ENCODE data around the gene ZNF280D. TPM values are rescaled to one million over a fixed set of nuclear protein-coding genes. Genes with fewer than 3 reads are reported as not detected.
"Not testable (repeated sequence)": the region's sequence is repeated elsewhere in the genome, so short reads cannot be mapped to it uniquely, and the experiment has no call there.

Gene ZNF280D
- 10 to 100 TPM; 22.4 to 79.2 (median 43.3) TPM for total RNA-seq

- in situ Hi-C loops (cut with MboI; ENCODE audit: low pct_ligation_motif_present in 1 of 4, low pct_unique_long_range_greater_than_20kb in 1 of 4, low sequenced_read_pairs in 3 of 4): no loop called here
- peak; percentile 42 to 54 (median 49) for TF ChIP-seq POLR2AphosphoS5 (IDR thresholded peaks at IDR 0.05)
- TF ChIP-seq CTCF (IDR thresholded peaks at IDR 0.05): no peak
- TF ChIP-seq EP300 (IDR thresholded peaks at IDR 0.05; ENCODE audit: low read depth): no peak
- TF ChIP-seq POLR2A (IDR thresholded peaks at IDR 0.05): peak; percentile 50
- Histone ChIP-seq H3K27ac (peak within 1 kb of the TSS; percentile 96 to 99 (median 98)), H3K4me3 (peak within 1 kb of the TSS; percentile 41 to 98 (median 76)), H3K4me1 (peaks cover 0 to 68% (median 30%) of the 10 kb centered on the region in 4 donors), H3K27me3 (no peaks in the 10 kb centered on the region), H3K36me3 (no peaks in the 10 kb centered on the region), H3K9me3 (no peaks in the 10 kb centered on the region)
- intact Hi-C loops (cut with DNase I; ENCODE audit: low total_unique reads): no loop called here
- peak; percentile 91 for DNase-seq
- WGBS, 2 donors (ENCODE audit: low coverage in 1 of 2): 11 to 91% methylated on average over 4 to 72 of the region's 101 CpGs
These were observed at the start of gene ZNF280D for GRCh38 chr15:56733136-56734012. Gene ZNF280D, minus strand, starts transcription at chr15:56733509. Its CDS starts 26,400 bp downstream, at chr15:56707109.

GRCh38 chr15:56782306-56782705 lies 49.0 kb upstream of the ZNF280D start:
- in situ Hi-C loops (cut with MboI; ENCODE audit: low pct_ligation_motif_present in 1 of 4, low pct_unique_long_range_greater_than_20kb in 1 of 4, low sequenced_read_pairs in 3 of 4) (no loop called here), intact Hi-C loops (cut with DNase I; ENCODE audit: low total_unique reads) (no loop called here)
- WGBS, 2 donors (ENCODE audit: low coverage in 1 of 2): 88 to 91% methylated on average over 7 to 8 of the region's 8 CpGs
- no peak overlapping the region for H3K27ac ChIP-seq
- no peak overlapping the region for H3K4me3 ChIP-seq
- no peaks in the 10 kb centered on the region for H3K9me3 ChIP-seq
- no peaks in the 10 kb centered on the region for H3K27me3 ChIP-seq
- no peaks in the 10 kb centered on the region for H3K4me1 ChIP-seq
- no peak for DNase-seq
- no peaks in the 10 kb centered on the region for H3K36me3 ChIP-seq
- no peak for TF ChIP-seq CTCF (IDR thresholded peaks at IDR 0.05)
- no peak for TF ChIP-seq EP300 (IDR thresholded peaks at IDR 0.05; ENCODE audit: low read depth)
- TF ChIP-seq POLR2A (IDR thresholded peaks at IDR 0.05): no peak
- no peak for TF ChIP-seq POLR2AphosphoS5 (IDR thresholded peaks at IDR 0.05)

- in situ Hi-C loops (cut with MboI; ENCODE audit: low pct_ligation_motif_present in 1 of 4, low pct_unique_long_range_greater_than_20kb in 1 of 4, low sequenced_read_pairs in 3 of 4) (no loop called here), intact Hi-C loops (cut with DNase I; ENCODE audit: low total_unique reads) (no loop called here)
- no peak for TF ChIP-seq CTCF (IDR thresholded peaks at IDR 0.05)
- TF ChIP-seq POLR2A (IDR thresholded peaks at IDR 0.05): no peak
- TF ChIP-seq EP300 (IDR thresholded peaks at IDR 0.05; ENCODE audit: low read depth): no peak
- no peak for TF ChIP-seq POLR2AphosphoS5 (IDR thresholded peaks at IDR 0.05)
- 81 to 93% methylated on average over 2 of the region's 2 CpGs for WGBS, 2 donors (ENCODE audit: low coverage in 1 of 2)
- Histone ChIP-seq H3K36me3 (no peaks in the 10 kb centered on the region), H3K9me3 (no peaks in the 10 kb centered on the region), H3K4me3 (no peak overlapping the region), H3K27me3 (no peaks in the 10 kb centered on the region), H3K27ac (no peak overlapping the region), H3K4me1 (no peaks in the 10 kb centered on the region)
- no peak for DNase-seq
These were observed 48.4 kb upstream of the ZNF280D start for GRCh38 chr15:56781666-56782065.

GRCh38 chr15:56780102-56780725 lies 46.9 kb upstream of the ZNF280D start:
- in situ Hi-C loops (cut with MboI; ENCODE audit: low pct_ligation_motif_present in 1 of 4, low pct_unique_long_range_greater_than_20kb in 1 of 4, low sequenced_read_pairs in 3 of 4); H3K9me3 ChIP-seq; intact Hi-C loops (cut with DNase I; ENCODE audit: low total_unique reads); H3K27ac ChIP-seq; H3K27me3 ChIP-seq; H3K36me3 ChIP-seq; DNase-seq; H3K4me3 ChIP-seq; H3K4me1 ChIP-seq: not testable (repeated sequence)
- WGBS, 2 donors (ENCODE audit: low coverage in 1 of 2): 65 to 73% methylated on average over 10 to 12 of the region's 12 CpGs

GRCh38 chr15:56779449-56779848 lies 46.1 kb upstream of the ZNF280D start:
- H3K4me3 ChIP-seq; H3K27me3 ChIP-seq; H3K9me3 ChIP-seq; H3K27ac ChIP-seq; in situ Hi-C loops (cut with MboI; ENCODE audit: low pct_ligation_motif_present in 1 of 4, low pct_unique_long_range_greater_than_20kb in 1 of 4, low sequenced_read_pairs in 3 of 4); H3K36me3 ChIP-seq; DNase-seq; H3K4me1 ChIP-seq; intact Hi-C loops (cut with DNase I; ENCODE audit: low total_unique reads): not testable (repeated sequence)
- 90 to 93% methylated on average over 8 to 25 of the region's 25 CpGs for WGBS, 2 donors (ENCODE audit: low coverage in 1 of 2)

Measured in transverse colon (tissue), 4 donors.